Naive thymus-derived CD4-positive, alpha-beta T cell (primary cell): Measurements from ENCODE around the gene ZGRF1. TPM values are rescaled to one million over a fixed set of nuclear protein-coding genes. Genes with fewer than 3 reads are reported as not detected.
"Not testable (repeated sequence)": the region's sequence is repeated elsewhere in the genome, so short reads cannot be mapped to it uniquely, and the experiment has no call there.

ENCODE experiments used
- ATAC-seq: fragments of 150-1000 bp; cut with Tn5 transposase; 2 replicates; pipeline ENCODE4 v1.10.0; 2021; ENCODE audit warnings: mild to moderate bottlenecking, moderate library complexity
- CTCF ChIA-PET: fragments of 350-600 bp; sonication (Branson Sonifier 250); formaldehyde crosslinking; loops from one replicate; lab custom pipeline; 2021; ENCODE audit warnings: antibody characterized with exemption; lab: Charles Lee
- POLR2A ChIA-PET: fragments of 350-600 bp; sonication (Branson Sonifier 250); formaldehyde crosslinking; loops from one replicate; lab custom pipeline; 2021; ENCODE audit warnings: antibody characterized with exemption, inconsistent platforms; lab: Charles Lee
- DNase-seq, 9 donors: peaks; one replicate each; pipeline versions ENCODE4 v3.0.0 to v3.0.0-alpha.2; 2020 to 2022; ENCODE audit warnings: mixed read lengths in 1 of 9
- H3K27ac ChIP-seq: one replicate; pipeline ENCODE4 v1.7.0; 2013; ENCODE audit warnings: mild to moderate bottlenecking, low read depth, low read length, moderate library complexity
- H3K27me3 ChIP-seq, 2 donors: one replicate each; pipeline ENCODE4 v1.7.0; 2013; ENCODE audit warnings: low read length in 2 of 2, mild to moderate bottlenecking in 2 of 2, moderate library complexity in 2 of 2; ENCODE audit not compliant: control insufficient read depth in 2 of 2, insufficient read depth in 2 of 2
- H3K36me3 ChIP-seq, 3 experiments: 1 replicate in 2 of 3; 2 replicates in 1 of 3; pipeline ENCODE4 v1.7.0; 2013; ENCODE audit warnings: low read length in 3 of 3, mild to moderate bottlenecking in 3 of 3, moderate library complexity in 1 of 3; ENCODE audit not compliant: insufficient read depth in 3 of 3, control insufficient read depth in 2 of 3
- H3K4me1 ChIP-seq, 2 donors: one replicate each; pipeline ENCODE4 v1.7.0; 2013; ENCODE audit warnings: low read length in 2 of 2, mild to moderate bottlenecking in 2 of 2, moderate library complexity in 1 of 2; ENCODE audit not compliant: control insufficient read depth in 2 of 2, insufficient read depth in 2 of 2
- H3K4me3 ChIP-seq: 2 replicates; pipeline ENCODE4 v1.7.0; 2013; ENCODE audit warnings: mild to moderate bottlenecking, low read length
- H3K9me3 ChIP-seq, 3 experiments: 1 replicate in 2 of 3; 2 replicates in 1 of 3; pipeline ENCODE4 v1.7.0; 2013; ENCODE audit warnings: low read length in 3 of 3; ENCODE audit not compliant: control insufficient read depth in 2 of 3
- H3K27ac Mint-ChIP-seq, 9 donors: one replicate each; pipeline ENCODE4 v1.8.0; 2020 to 2022; ENCODE audit warnings: mixed read lengths in 9 of 9, mild to moderate bottlenecking in 8 of 9, moderate library complexity in 5 of 9, inconsistent platforms in 2 of 9
- H3K27me3 Mint-ChIP-seq, 5 donors: one replicate each; pipeline ENCODE4 v1.8.0; 2021 to 2022; ENCODE audit warnings: mixed read lengths in 5 of 5, mild to moderate bottlenecking in 1 of 5
- H3K36me3 Mint-ChIP-seq, 5 donors: one replicate each; pipeline ENCODE4 v1.8.0; 2020 to 2022; ENCODE audit warnings: mixed read lengths in 5 of 5, mild to moderate bottlenecking in 3 of 5, inconsistent platforms in 1 of 5
- H3K4me1 Mint-ChIP-seq, 7 donors: one replicate each; pipeline ENCODE4 v1.8.0; 2020 to 2022; ENCODE audit warnings: mixed read lengths in 7 of 7, mild to moderate bottlenecking in 3 of 7, inconsistent platforms in 1 of 7
- H3K4me3 Mint-ChIP-seq, 10 donors: one replicate each; pipeline ENCODE4 v1.8.0; 2020 to 2022; ENCODE audit warnings: mild to moderate bottlenecking in 10 of 10, mixed read lengths in 10 of 10, moderate library complexity in 6 of 10, inconsistent platforms in 2 of 10
- H3K9me3 Mint-ChIP-seq, 11 donors: one replicate each; pipeline ENCODE4 v1.8.0; 2020 to 2022; ENCODE audit warnings: mixed read lengths in 11 of 11, mild to moderate bottlenecking in 4 of 11, inconsistent platforms in 1 of 11, moderate library complexity in 1 of 11
- intact Hi-C, 2 donors: fragments of 100-400 bp; cut with micrococcal nuclease; formaldehyde crosslinking; loops; one replicate each; pipeline ENCODE4 v1.15.1; 2023
- polyA plus RNA-seq, 2 donors: library from polyadenylated mRNA; unstranded; fragments of 300-500 nt; fragmentation: Illumina TruSeq; gene quantifications; one replicate each; pipeline ENCODE4 v1.2.3, GENCODE V29; 2021
- total RNA-seq, 6 experiments: library from RNA in 5 of 6; stranded (reverse) in 5 of 6; gene quantifications; 1 replicate in 5 of 6; 2 replicates in 1 of 6; pipeline ENCODE4 v1.2.3 and lab custom pipeline; 2021 to 2026

Gene ZGRF1
- total and polyA plus RNA-seq, 7 experiments from 2014 or later = 1.4 to 29.8 (median 10.3) TPM

GRCh38 chr4:112559053-112559452 lies 77.7 kb downstream of the ZGRF1 start:
- CTCF ChIA-PET = no interaction called here
- no peak overlapping the region for H3K4me3 Mint-ChIP-seq
- H3K9me3 ChIP-seq = no peaks in the 10 kb centered on the region
- H3K27me3 Mint-ChIP-seq = no peaks in the 10 kb centered on the region
- no peak for DNase-seq
- H3K27me3 ChIP-seq = no peaks in the 10 kb centered on the region
- H3K27ac ChIP-seq = no peak overlapping the region
- intact Hi-C loops = no loop called here
- H3K36me3 ChIP-seq = no peaks in the 10 kb centered on the region
- POLR2A ChIA-PET = no interaction called here
- no peak overlapping the region for H3K27ac Mint-ChIP-seq
- no peaks in the 10 kb centered on the region for H3K4me1 ChIP-seq
- peaks cover 0 to 37% (median 22%) of the 10 kb centered on the region in 5 donors for H3K36me3 Mint-ChIP-seq
- peaks cover 0 to 8% (median 0%) of the 10 kb centered on the region in 7 donors for H3K4me1 Mint-ChIP-seq
- no peak for ATAC-seq
- peaks cover 0 to 4% (median 0%) of the 10 kb centered on the region in 11 donors for H3K9me3 Mint-ChIP-seq
- H3K4me3 ChIP-seq = no peak overlapping the region

GRCh38 chr4:112557676-112558411 lies 78.9 kb downstream of the ZGRF1 start:
- no peaks in the 10 kb centered on the region for H3K27me3 ChIP-seq
- no peak overlapping the region for H3K27ac Mint-ChIP-seq
- CTCF ChIA-PET = no interaction called here
- intact Hi-C loops = no loop called here
- H3K9me3 Mint-ChIP-seq = peaks cover 0 to 4% (median 0%) of the 10 kb centered on the region in 11 donors
- H3K4me1 ChIP-seq = no peaks in the 10 kb centered on the region
- no peaks in the 10 kb centered on the region for H3K36me3 ChIP-seq
- ATAC-seq (no peak), DNase-seq (no peak)
- H3K4me3 ChIP-seq = no peak overlapping the region
- H3K36me3 Mint-ChIP-seq = peaks cover 0 to 37% (median 23%) of the 10 kb centered on the region in 5 donors
- no peaks in the 10 kb centered on the region for H3K27me3 Mint-ChIP-seq
- H3K27ac ChIP-seq = no peak overlapping the region
- H3K9me3 ChIP-seq = no peaks in the 10 kb centered on the region
- POLR2A ChIA-PET = no interaction called here
- H3K4me1 Mint-ChIP-seq = peaks cover 0 to 8% (median 0%) of the 10 kb centered on the region in 7 donors
- no peak overlapping the region for H3K4me3 Mint-ChIP-seq

GRCh38 chr4:112554271-112554670 lies 82.4 kb downstream of the ZGRF1 start:
- DNase-seq = not testable (repeated sequence)

GRCh38 chr4:112552668-112553067 lies 84.0 kb downstream of the ZGRF1 start:
- no peaks in the 10 kb centered on the region for H3K4me1 ChIP-seq
- H3K27me3 Mint-ChIP-seq = no peaks in the 10 kb centered on the region
- H3K9me3 Mint-ChIP-seq = no peaks in the 10 kb centered on the region
- H3K27me3 ChIP-seq = no peaks in the 10 kb centered on the region
- H3K4me1 Mint-ChIP-seq = no peaks in the 10 kb centered on the region
- no peak for DNase-seq
- no peak overlapping the region for H3K27ac ChIP-seq
- no peak overlapping the region for H3K27ac Mint-ChIP-seq
- no peak overlapping the region for H3K4me3 Mint-ChIP-seq
- intact Hi-C loops = no loop called here
- no peaks in the 10 kb centered on the region for H3K36me3 ChIP-seq
- ChIA-PET CTCF (no interaction called here), POLR2A (no interaction called here)
- no peak overlapping the region for H3K4me3 ChIP-seq
- peaks cover 0 to 15% (median 5%) of the 10 kb centered on the region in 5 donors for H3K36me3 Mint-ChIP-seq
- ATAC-seq = no peak
- no peaks in the 10 kb centered on the region for H3K9me3 ChIP-seq

More at GRCh38 chr4:112554271-112554670, 82.4 kb downstream of the ZGRF1 start:
- POLR2A ChIA-PET, H3K27ac ChIP-seq, H3K27me3 ChIP-seq, H3K4me3 Mint-ChIP-seq, H3K4me3 ChIP-seq, intact Hi-C loops, H3K4me1 Mint-ChIP-seq, H3K4me1 ChIP-seq, H3K9me3 Mint-ChIP-seq, H3K27ac Mint-ChIP-seq, CTCF ChIA-PET, H3K27me3 Mint-ChIP-seq, H3K9me3 ChIP-seq, ATAC-seq, H3K36me3 ChIP-seq: not testable (repeated sequence)
- H3K36me3 Mint-ChIP-seq = peaks cover 0 to 24% (median 13%) of the 10 kb centered on the region in 5 donors

GRCh38 chr4:112550728-112551127 lies 86.0 kb downstream of the ZGRF1 start:
- H3K4me3 Mint-ChIP-seq = no peak overlapping the region
- POLR2A ChIA-PET = no interaction called here
- DNase-seq = no peak
- H3K27ac Mint-ChIP-seq = no peak overlapping the region
- H3K27ac ChIP-seq = no peak overlapping the region
- no peak for ATAC-seq
- no peaks in the 10 kb centered on the region for H3K27me3 ChIP-seq
- H3K9me3 Mint-ChIP-seq = no peaks in the 10 kb centered on the region
- H3K4me1 ChIP-seq = no peaks in the 10 kb centered on the region
- intact Hi-C loops = no loop called here
- CTCF ChIA-PET = no interaction called here
- no peaks in the 10 kb centered on the region for H3K27me3 Mint-ChIP-seq
- H3K36me3 ChIP-seq = no peaks in the 10 kb centered on the region
- no peak overlapping the region for H3K4me3 ChIP-seq
- H3K9me3 ChIP-seq = no peaks in the 10 kb centered on the region
- H3K4me1 Mint-ChIP-seq = peaks cover 0 to 2% (median 0%) of the 10 kb centered on the region in 7 donors
- peaks cover 0 to 13% (median 5%) of the 10 kb centered on the region in 5 donors for H3K36me3 Mint-ChIP-seq

- Mint-ChIP-seq H3K4me1 (peaks cover 0 to 2% (median 0%) of the 10 kb centered on the region in 7 donors), H3K27me3 (no peaks in the 10 kb centered on the region), H3K27ac (no peak overlapping the region), H3K9me3 (no peaks in the 10 kb centered on the region), H3K36me3 (peaks cover 0 to 12% (median 2%) of the 10 kb centered on the region in 5 donors), H3K4me3 (no peak overlapping the region)
- no peak overlapping the region for H3K4me3 ChIP-seq
- no peaks in the 10 kb centered on the region for H3K27me3 ChIP-seq
- no peaks in the 10 kb centered on the region for H3K9me3 ChIP-seq
- no peaks in the 10 kb centered on the region for H3K36me3 ChIP-seq
- intact Hi-C loops = no loop called here
- CTCF ChIA-PET = no interaction called here
- H3K4me1 ChIP-seq = no peaks in the 10 kb centered on the region
- DNase-seq = no peak
- POLR2A ChIA-PET = no interaction called here
- no peak overlapping the region for H3K27ac ChIP-seq
- ATAC-seq = no peak
Observed at GRCh38 chr4:112546476-112546875, 90.2 kb downstream of the ZGRF1 start.

GRCh38 chr4:112545346-112545745 lies 91.4 kb downstream of the ZGRF1 start:
- Histone ChIP-seq H3K27ac (no peak overlapping the region), H3K27me3 (no peaks in the 10 kb centered on the region), H3K4me3 (no peak overlapping the region), H3K4me1 (no peaks in the 10 kb centered on the region), H3K9me3 (no peaks in the 10 kb centered on the region), H3K36me3 (no peaks in the 10 kb centered on the region)
- Mint-ChIP-seq H3K27me3 (no peaks in the 10 kb centered on the region), H3K36me3 (peaks cover 0 to 12% (median 2%) of the 10 kb centered on the region in 5 donors), H3K4me3 (no peak overlapping the region), H3K4me1 (peaks cover 0 to 2% (median 0%) of the 10 kb centered on the region in 7 donors), H3K9me3 (no peaks in the 10 kb centered on the region), H3K27ac (no peak overlapping the region)
- intact Hi-C loops = no loop called here
- POLR2A ChIA-PET = no interaction called here
- ATAC-seq = peak; percentile 26
- CTCF ChIA-PET = no interaction called here
- DNase-seq = no peak
